CD14-positive monocyte (primary cell): ENCODE data around the gene RMND5B. TPM values are rescaled to one million over a fixed set of nuclear protein-coding genes. Genes with fewer than 3 reads are reported as not detected.

Experiments used
- DNase-seq, 3 donors: peaks; one replicate each; pipeline ENCODE4 v3.0.0-alpha.2; 2011 to 2022
- H2AFZ ChIP-seq: 2 replicates; pipeline ENCODE4 v1.6.0; 2012; ENCODE audit warnings: mild to moderate bottlenecking, low read depth, low read length, inconsistent platforms; ENCODE audit not compliant: insufficient read depth, poor library complexity, severe bottlenecking
- H3K27ac ChIP-seq, 2 donors: 1 replicate in 1 of 2; 2 replicates in 1 of 2; pipeline ENCODE4 v1.5.1; 2012 to 2013; ENCODE audit warnings: low read length in 2 of 2, control low read depth in 1 of 2, inconsistent platforms in 1 of 2, low read depth in 1 of 2, mild to moderate bottlenecking in 1 of 2
- H3K27me3 ChIP-seq, 2 donors: one replicate each; pipeline versions ENCODE4 v1.6.0 to v1.6.1; 2011 to 2013; ENCODE audit warnings: low read length in 2 of 2; ENCODE audit not compliant: control insufficient read depth in 2 of 2, insufficient read depth in 2 of 2
- H3K36me3 ChIP-seq, 2 donors: replicated peaks in 1 of 2; 1 replicate in 1 of 2; 2 replicates in 1 of 2; pipeline versions ENCODE4 v1.5.1 to v1.6.1; 2012 to 2013; ENCODE audit warnings: low read length in 2 of 2, control low read depth in 1 of 2, inconsistent platforms in 1 of 2, mild to moderate bottlenecking in 1 of 2; ENCODE audit not compliant: insufficient read depth in 2 of 2, control insufficient read depth in 1 of 2
- H3K4me1 ChIP-seq, 2 donors: 1 replicate in 1 of 2; 2 replicates in 1 of 2; pipeline versions ENCODE4 v1.5.1 to v1.6.1; 2012 to 2013; ENCODE audit warnings: low read length in 2 of 2, control low read depth in 1 of 2, inconsistent platforms in 1 of 2, mild to moderate bottlenecking in 1 of 2, moderate library complexity in 1 of 2; ENCODE audit not compliant: insufficient read depth in 2 of 2, control insufficient read depth in 1 of 2
- H3K4me2 ChIP-seq: replicated peaks from 2 replicates; pipeline ENCODE3; 2012; ENCODE audit warnings: low read length, moderate library complexity, mild to moderate bottlenecking; ENCODE audit not compliant: poor library complexity, severe bottlenecking; ENCODE audit errors: extremely low read depth
- H3K4me3 ChIP-seq, 3 experiments: fragments of 200-600 bp in 1 of 3; sonication (generic) in 1 of 3; replicated peaks in 1 of 3; 1 replicate in 2 of 3; 2 replicates in 1 of 3; pipeline ENCODE4 v1.5.1; 2011 to 2013; ENCODE audit warnings: low read length in 3 of 3, mild to moderate bottlenecking in 3 of 3, control low read depth in 2 of 3, low read depth in 2 of 3, inconsistent platforms in 1 of 3, moderate library complexity in 1 of 3
- H3K79me2 ChIP-seq: 2 replicates; pipeline ENCODE4 v1.6.0; 2012; ENCODE audit warnings: mild to moderate bottlenecking, control low read depth, inconsistent platforms, low read length, moderate library complexity; ENCODE audit not compliant: insufficient read depth
- H3K9ac ChIP-seq: 2 replicates; pipeline ENCODE4 v1.6.0; 2017; ENCODE audit warnings: low read length, mild to moderate bottlenecking; ENCODE audit not compliant: insufficient read depth, poor library complexity, severe bottlenecking
- H3K9me3 ChIP-seq, 2 donors: replicated peaks in 1 of 2; 1 replicate in 1 of 2; 2 replicates in 1 of 2; pipeline versions ENCODE4 v1.5.1 to v1.6.1; 2012 to 2013; ENCODE audit warnings: low read length in 2 of 2, control low read depth in 1 of 2; ENCODE audit not compliant: control insufficient read depth in 1 of 2, insufficient read depth in 1 of 2
- H4K20me1 ChIP-seq: 2 replicates; pipeline ENCODE4 v1.6.0; 2012; ENCODE audit warnings: mild to moderate bottlenecking, low read length, control low read depth, moderate library complexity; ENCODE audit not compliant: insufficient read depth
- H3K27ac Mint-ChIP-seq, 7 donors: one replicate each; pipeline ENCODE4 v1.8.0; 2020; ENCODE audit warnings: mild to moderate bottlenecking in 7 of 7, mixed read lengths in 7 of 7, moderate library complexity in 6 of 7, inconsistent platforms in 2 of 7
- H3K27me3 Mint-ChIP-seq, 3 donors: one replicate each; pipeline ENCODE4 v1.8.0; 2021 to 2022; ENCODE audit warnings: low read depth in 3 of 3, mild to moderate bottlenecking in 3 of 3, mixed read lengths in 3 of 3, moderate library complexity in 3 of 3, inconsistent platforms in 1 of 3
- H3K36me3 Mint-ChIP-seq, 2 donors: one replicate each; pipeline ENCODE4 v1.8.0; 2020; ENCODE audit warnings: mixed read lengths in 2 of 2, inconsistent platforms in 1 of 2, mild to moderate bottlenecking in 1 of 2
- H3K4me1 Mint-ChIP-seq: one replicate; pipeline ENCODE4 v1.8.0; 2020; ENCODE audit warnings: mild to moderate bottlenecking, mixed read lengths
- H3K4me3 Mint-ChIP-seq, 2 donors: one replicate each; pipeline ENCODE4 v1.8.0; 2020; ENCODE audit warnings: mild to moderate bottlenecking in 2 of 2, mixed read lengths in 2 of 2, moderate library complexity in 1 of 2
- H3K9me3 Mint-ChIP-seq, 7 donors: one replicate each; pipeline ENCODE4 v1.8.0; 2020 to 2022; ENCODE audit warnings: mixed read lengths in 7 of 7, mild to moderate bottlenecking in 6 of 7, moderate library complexity in 6 of 7, inconsistent platforms in 2 of 7
- CTCF ChIP-seq: fragments of 200-600 bp; IDR thresholded peaks from one replicate; pipeline ENCODE4 v1.8.0; 2022; ENCODE audit warnings: antibody characterized with exemption, mild to moderate bottlenecking
- WGBS: methylation state at CpG from one replicate; pipeline ENCODE4 v1.1.5; 2013; ENCODE audit warnings: missing lambda C conversion rate; ENCODE audit not compliant: insufficient coverage; 5-methylcytosine and 5-hydroxymethylcytosine counted together
- intact Hi-C, 2 donors: fragments of 100-400 bp; cut with micrococcal nuclease; formaldehyde crosslinking; loops; one replicate each; pipeline versions ENCODE4 v1.15.0 to v1.15.1; 2023
- polyA plus RNA-seq, 3 donors: library from polyadenylated mRNA; depleted of rRNA in 1 of 3; unstranded in 2 of 3; stranded (reverse) in 1 of 3; fragments of 300-500 nt in 2 of 3; fragments of >200 nt in 1 of 3; fragmentation: Illumina TruSeq in 2 of 3; gene quantifications; 1 replicate in 2 of 3; 2 replicates in 1 of 3; pipeline ENCODE4 v1.2.3, GENCODE V29; 2012 to 2021

Gene RMND5B
- polyA plus RNA-seq, 3 donors, result 20.9 to 27.4 (median 23.9) TPM

- Histone ChIP-seq H3K79me2 (no peaks in the 10 kb centered on the region), H3K4me2 (no peak overlapping the region), H4K20me1 (no peaks in the 10 kb centered on the region), H3K9me3 (no peaks in the 10 kb centered on the region), H3K9ac (no peak overlapping the region), H3K36me3 (no peaks in the 10 kb centered on the region), H3K27ac (no peak overlapping the region), H3K4me1 (peaks cover 8 to 9% of the 10 kb centered on the region in 2 donors), H3K4me3 (no peak overlapping the region), H3K27me3 (peaks cover 0 to 6% of the 10 kb centered on the region in 2 donors), H2AFZ (no peak overlapping the region)
- 75% methylated on average over 36 of the region's 38 CpGs for WGBS
- intact Hi-C loops, result loop anchor here in 1 of 2 donors (2.0 kb wide), 1 partner anchor 89 kb away; no protein-coding TSS in a partner anchor
- Mint-ChIP-seq H3K36me3 (no peaks in the 10 kb centered on the region), H3K4me1 (peaks cover 10% of the 10 kb centered on the region), H3K27me3 (peaks cover 8 to 28% (median 20%) of the 10 kb centered on the region in 3 donors), H3K4me3 (peak overlapping the region in 1 of 2 donors; percentile 60), H3K27ac (no peak overlapping the region), H3K9me3 (peaks cover 0 to 3% (median 0%) of the 10 kb centered on the region in 7 donors)
- no peak for TF ChIP-seq CTCF
- no peak for DNase-seq
Measured at GRCh38 chr5:178165581-178165980, 34.8 kb downstream of the RMND5B start.

GRCh38 chr5:178170455-178170854 lies 39.6 kb downstream of the RMND5B start:
- peaks cover 0 to 13% (median 2%) of the 10 kb centered on the region in 3 donors for H3K27me3 Mint-ChIP-seq
- DNase-seq, result no peak

More at GRCh38 chr5:178170455-178170854, 39.6 kb downstream of the RMND5B start:
- no peaks in the 10 kb centered on the region for H3K27me3 ChIP-seq
- peaks cover 0 to 3% (median 0%) of the 10 kb centered on the region in 7 donors for H3K9me3 Mint-ChIP-seq
- no peaks in the 10 kb centered on the region for H3K79me2 ChIP-seq
- no peaks in the 10 kb centered on the region for H3K9me3 ChIP-seq
- intact Hi-C loops, result no loop called here
- TF ChIP-seq CTCF, result no peak
- H3K27ac Mint-ChIP-seq, result no peak overlapping the region
- H2AFZ ChIP-seq, result no peak overlapping the region
- H3K36me3 Mint-ChIP-seq, result no peaks in the 10 kb centered on the region
- H3K4me2 ChIP-seq, result no peak overlapping the region
- H3K27ac ChIP-seq, result no peak overlapping the region
- H3K4me1 Mint-ChIP-seq, result no peaks in the 10 kb centered on the region
- WGBS, result 100% methylated on average over 1 of the region's 2 CpGs
- no peaks in the 10 kb centered on the region for H3K36me3 ChIP-seq
- no peak overlapping the region for H3K4me3 ChIP-seq
- H3K4me1 ChIP-seq, result no peaks in the 10 kb centered on the region
- H3K9ac ChIP-seq, result no peak overlapping the region
- no peaks in the 10 kb centered on the region for H4K20me1 ChIP-seq
- H3K4me3 Mint-ChIP-seq, result no peak overlapping the region
